Measurements from ENCODE around the gene PRPH2.

Gene PRPH2

GRCh38 chr6:42722497-42722896 lies at the start of gene PRPH2:
TSS of gene PRPH2 (minus strand) at chr6:42722597. CDS start at chr6:42722334, 263 bp downstream.
- DNase-seq (ENCODE audit: low read depth in 3 of 3, low spot score in 1 of 3), result no peak

GRCh38 chr6:42771741-42772100 lies 49.3 kb upstream of the PRPH2 start:
- DNase-seq (ENCODE audit: low read depth in 3 of 3, low spot score in 1 of 3), result no peak

- no peak for DNase-seq (ENCODE audit: low read depth in 3 of 3, low spot score in 1 of 3)
Observed at GRCh38 chr6:42769836-42770235, 47.4 kb upstream of the PRPH2 start.

- DNase-seq (ENCODE audit: low read depth in 3 of 3, low spot score in 1 of 3), result no peak
Observed at GRCh38 chr6:42769051-42769450, 46.7 kb upstream of the PRPH2 start.

GRCh38 chr6:42766163-42766670 lies 43.8 kb upstream of the PRPH2 start:
- DNase-seq (ENCODE audit: low read depth in 3 of 3, low spot score in 1 of 3), result no peak

GRCh38 chr6:42764911-42765648 lies 42.7 kb upstream of the PRPH2 start:
- DNase-seq (ENCODE audit: low read depth in 3 of 3, low spot score in 1 of 3), result no peak

- no peak for DNase-seq (ENCODE audit: low read depth in 3 of 3, low spot score in 1 of 3)
Observed at GRCh38 chr6:42762950-42763349, 40.6 kb upstream of the PRPH2 start.

- DNase-seq (ENCODE audit: low read depth in 3 of 3, low spot score in 1 of 3), result no peak
Observed at GRCh38 chr6:42762426-42762859, 40.0 kb upstream of the PRPH2 start.

GRCh38 chr6:42761287-42762067 lies 39.1 kb upstream of the PRPH2 start:
- DNase-seq (ENCODE audit: low read depth in 3 of 3, low spot score in 1 of 3), result no peak

GRCh38 chr6:42758756-42759430 lies 36.5 kb upstream of the PRPH2 start:
- no peak for DNase-seq (ENCODE audit: low read depth in 3 of 3, low spot score in 1 of 3)

- no peak for DNase-seq (ENCODE audit: low read depth in 3 of 3, low spot score in 1 of 3)
Observed at GRCh38 chr6:42756722-42757121, 34.3 kb upstream of the PRPH2 start.

GRCh38 chr6:42754759-42755158 lies 32.4 kb upstream of the PRPH2 start:
- DNase-seq (ENCODE audit: low read depth in 3 of 3, low spot score in 1 of 3), result no peak

GRCh38 chr6:42751055-42751454 lies 28.7 kb upstream of the PRPH2 start:
- no peak for DNase-seq (ENCODE audit: low read depth in 3 of 3, low spot score in 1 of 3)

- DNase-seq (ENCODE audit: low read depth in 3 of 3, low spot score in 1 of 3), result no peak
Observed at GRCh38 chr6:42748203-42748898, 26.0 kb upstream of the PRPH2 start.

GRCh38 chr6:42746463-42747391 lies 24.3 kb upstream of the PRPH2 start:
- peak; percentile 59 to 60 (median 59) for DNase-seq (ENCODE audit: low read depth in 3 of 3, low spot score in 1 of 3)

GRCh38 chr6:42745640-42746462 lies 23.5 kb upstream of the PRPH2 start, which contains the start of gene TBCC:
TSS of gene TBCC (minus strand) at chr6:42746103. CDS start at chr6:42746073, 30 bp downstream.
- peak; percentile 80 to 88 (median 86) for DNase-seq (ENCODE audit: low read depth in 3 of 3, low spot score in 1 of 3)

- no peak for DNase-seq (ENCODE audit: low read depth in 3 of 3, low spot score in 1 of 3)
Observed at GRCh38 chr6:42745083-42745639, 22.8 kb upstream of the PRPH2 start.

- no peak for DNase-seq (ENCODE audit: low read depth in 3 of 3, low spot score in 1 of 3)
Observed at GRCh38 chr6:42744351-42744893, 22.0 kb upstream of the PRPH2 start.

Measured in stimulated activated CD4-positive, alpha-beta T cell treated with anti-CD3 and anti-CD28 coated beads, TNF-alpha, amount 100 ng/mL, for 1 hour (primary cell).